Activated naive CD8-positive, alpha-beta T cell treated with anti-CD3 and anti-CD28 coated beads, Interleukin-2, amount 50 U/mL, for 24 hours (primary cell): Measurements from ENCODE around the gene TSN.
"Not testable (repeated sequence)": the region's sequence is repeated elsewhere in the genome, so short reads cannot be mapped to it uniquely, and the experiment has no call there.

Experiments
- ATAC-seq: fragments of 150-1000 bp; cut with Tn5 transposase; one replicate; pipeline ENCODE4 v1.10.0; 2021
- DNase-seq: peaks from one replicate; pipeline ENCODE4 v3.0.0; 2021
- H3K27ac Mint-ChIP-seq: one replicate; pipeline ENCODE4 v1.8.0; 2021; ENCODE audit warnings: mild to moderate bottlenecking, mixed read lengths
- H3K27me3 Mint-ChIP-seq: one replicate; pipeline ENCODE4 v1.8.0; 2021; ENCODE audit warnings: mixed read lengths
- H3K36me3 Mint-ChIP-seq: one replicate; pipeline ENCODE4 v1.8.0; 2021; ENCODE audit warnings: low read depth, mixed read lengths
- H3K4me1 Mint-ChIP-seq: one replicate; pipeline ENCODE4 v1.8.0; 2021; ENCODE audit warnings: mixed read lengths
- H3K4me3 Mint-ChIP-seq: one replicate; pipeline ENCODE4 v1.8.0; 2021; ENCODE audit warnings: mild to moderate bottlenecking, moderate library complexity, mixed read lengths
- H3K9me3 Mint-ChIP-seq: one replicate; pipeline ENCODE4 v1.8.0; 2021; ENCODE audit warnings: mixed read lengths

Gene TSN

GRCh38 chr2:121731366-121731765, 24.1 kb upstream of the TSN start:
- Mint-ChIP-seq H3K27ac (peak overlapping the region; percentile 26), H3K4me1 (peaks cover 63% of the 10 kb centered on the region), H3K36me3 (peaks cover 86% of the 10 kb centered on the region), H3K4me3 (no peak overlapping the region), H3K9me3 (peaks cover 4% of the 10 kb centered on the region), H3K27me3 (no peaks in the 10 kb centered on the region)
- DNase-seq (no peak), ATAC-seq (no peak)

- not testable (repeated sequence) for H3K27me3 Mint-ChIP-seq, ATAC-seq, H3K9me3 Mint-ChIP-seq, DNase-seq
- Mint-ChIP-seq H3K36me3 (peaks cover 61% of the 10 kb centered on the region), H3K4me3 (peak overlapping the region; percentile 97), H3K4me1 (peaks cover 67% of the 10 kb centered on the region), H3K27ac (peak overlapping the region; percentile 92)
Measured at GRCh38 chr2:121734544-121734943, 20.9 kb upstream of the TSN start.

GRCh38 chr2:121735518-121736074, 19.9 kb upstream of the TSN start:
- Mint-ChIP-seq H3K36me3 (peaks cover 50% of the 10 kb centered on the region), H3K27me3 (no peaks in the 10 kb centered on the region), H3K9me3 (peaks cover 4% of the 10 kb centered on the region), H3K4me1 (peaks cover 63% of the 10 kb centered on the region), H3K4me3 (peak overlapping the region; percentile 97), H3K27ac (peak overlapping the region; percentile 92)
- no peak for ATAC-seq
- no peak for DNase-seq

- peaks cover 58% of the 10 kb centered on the region for H3K4me1 Mint-ChIP-seq
- DNase-seq (no peak), ATAC-seq (no peak)
- peak overlapping the region; percentile 92 for H3K27ac Mint-ChIP-seq
- peaks cover 45% of the 10 kb centered on the region for H3K36me3 Mint-ChIP-seq
- peak overlapping the region; percentile 97 for H3K4me3 Mint-ChIP-seq
- H3K9me3 Mint-ChIP-seq = no peaks in the 10 kb centered on the region
- H3K27me3 Mint-ChIP-seq = no peaks in the 10 kb centered on the region
Measured at GRCh38 chr2:121736140-121736461, 19.4 kb upstream of the TSN start.

GRCh38 chr2:121736462-121737336, 18.8 kb upstream of the TSN start, which contains the start of gene NIFK:
Gene NIFK, minus strand, starts transcription at chr2:121736875. Its CDS starts 25 bp downstream, at chr2:121736850.
- no peaks in the 10 kb centered on the region for H3K9me3 Mint-ChIP-seq
- H3K27me3 Mint-ChIP-seq = no peaks in the 10 kb centered on the region
- peaks cover 39% of the 10 kb centered on the region for H3K36me3 Mint-ChIP-seq
- H3K27ac Mint-ChIP-seq = peak within 1 kb of the TSS; percentile 92
- ATAC-seq = peak; percentile 93
- peaks cover 57% of the 10 kb centered on the region for H3K4me1 Mint-ChIP-seq
- DNase-seq = peak; percentile 100
- H3K4me3 Mint-ChIP-seq = peak within 1 kb of the TSS; percentile 97

GRCh38 chr2:121740973-121741372, 14.5 kb upstream of the TSN start:
- H3K27ac Mint-ChIP-seq = no peak overlapping the region
- no peak overlapping the region for H3K4me3 Mint-ChIP-seq
- no peaks in the 10 kb centered on the region for H3K9me3 Mint-ChIP-seq
- ATAC-seq = no peak
- no peak for DNase-seq
- no peaks in the 10 kb centered on the region for H3K27me3 Mint-ChIP-seq
- H3K36me3 Mint-ChIP-seq = peaks cover 5% of the 10 kb centered on the region
- H3K4me1 Mint-ChIP-seq = peaks cover 42% of the 10 kb centered on the region

GRCh38 chr2:121741450-121741849, 14.0 kb upstream of the TSN start:
- DNase-seq (no peak), ATAC-seq (no peak)
- H3K27me3 Mint-ChIP-seq = no peaks in the 10 kb centered on the region
- H3K4me1 Mint-ChIP-seq = peaks cover 47% of the 10 kb centered on the region
- H3K4me3 Mint-ChIP-seq = no peak overlapping the region
- H3K36me3 Mint-ChIP-seq = peaks cover 2% of the 10 kb centered on the region
- no peaks in the 10 kb centered on the region for H3K9me3 Mint-ChIP-seq
- H3K27ac Mint-ChIP-seq = peak overlapping the region; percentile 8

GRCh38 chr2:121746071-121746578, 9.3 kb upstream of the TSN start:
- Mint-ChIP-seq H3K4me1 (peaks cover 36% of the 10 kb centered on the region), H3K36me3 (no peaks in the 10 kb centered on the region), H3K9me3 (no peaks in the 10 kb centered on the region), H3K27me3 (no peaks in the 10 kb centered on the region), H3K4me3 (peak overlapping the region; percentile 1), H3K27ac (peak overlapping the region; percentile 91)
- peak; percentile 97 for ATAC-seq
- peak; percentile 65 for DNase-seq

- no peaks in the 10 kb centered on the region for H3K36me3 Mint-ChIP-seq
- H3K4me1 Mint-ChIP-seq = peaks cover 31% of the 10 kb centered on the region
- no peak overlapping the region for H3K27ac Mint-ChIP-seq
- DNase-seq (no peak), ATAC-seq (no peak)
- no peak overlapping the region for H3K4me3 Mint-ChIP-seq
- no peaks in the 10 kb centered on the region for H3K9me3 Mint-ChIP-seq
- H3K27me3 Mint-ChIP-seq = no peaks in the 10 kb centered on the region
Measured at GRCh38 chr2:121748202-121748601, 7.2 kb upstream of the TSN start.

GRCh38 chr2:121754851-121755236, 607 bp upstream of the TSN start:
- Mint-ChIP-seq H3K27me3 (no peaks in the 10 kb centered on the region), H3K9me3 (no peaks in the 10 kb centered on the region), H3K27ac (peak overlapping the region; percentile 97), H3K4me3 (peak overlapping the region; percentile 100), H3K36me3 (peaks cover 26% of the 10 kb centered on the region), H3K4me1 (peaks cover 47% of the 10 kb centered on the region)
- DNase-seq (no peak), ATAC-seq (no peak)

- H3K27ac Mint-ChIP-seq = peak overlapping the region; percentile 29
- H3K4me3 Mint-ChIP-seq = no peak overlapping the region
- ATAC-seq (no peak), DNase-seq (no peak)
- H3K9me3 Mint-ChIP-seq = no peaks in the 10 kb centered on the region
- H3K4me1 Mint-ChIP-seq = peaks cover 7% of the 10 kb centered on the region
- H3K27me3 Mint-ChIP-seq = no peaks in the 10 kb centered on the region
- peaks cover 57% of the 10 kb centered on the region for H3K36me3 Mint-ChIP-seq
Measured at GRCh38 chr2:121764681-121765228, 9.3 kb downstream of the TSN start.

- DNase-seq = no peak
- ATAC-seq = no peak
- no peak overlapping the region for H3K4me3 Mint-ChIP-seq
- no peaks in the 10 kb centered on the region for H3K9me3 Mint-ChIP-seq
- no peaks in the 10 kb centered on the region for H3K27me3 Mint-ChIP-seq
- H3K4me1 Mint-ChIP-seq = no peaks in the 10 kb centered on the region
- H3K27ac Mint-ChIP-seq = no peak overlapping the region
- H3K36me3 Mint-ChIP-seq = peaks cover 44% of the 10 kb centered on the region
Measured at GRCh38 chr2:121766624-121767023, 11.2 kb downstream of the TSN start.

GRCh38 chr2:121768143-121768755, 12.8 kb downstream of the TSN start:
- ATAC-seq (no peak), DNase-seq (no peak)
- Mint-ChIP-seq H3K36me3 (peaks cover 33% of the 10 kb centered on the region), H3K27ac (no peak overlapping the region), H3K9me3 (no peaks in the 10 kb centered on the region), H3K27me3 (no peaks in the 10 kb centered on the region), H3K4me3 (no peak overlapping the region), H3K4me1 (no peaks in the 10 kb centered on the region)

GRCh38 chr2:121771976-121772742, 16.7 kb downstream of the TSN start:
- Mint-ChIP-seq H3K9me3 (no peaks in the 10 kb centered on the region), H3K4me3 (no peak overlapping the region), H3K27me3 (no peaks in the 10 kb centered on the region), H3K36me3 (peaks cover 8% of the 10 kb centered on the region), H3K4me1 (no peaks in the 10 kb centered on the region), H3K27ac (no peak overlapping the region)
- no peak for ATAC-seq
- DNase-seq = no peak
